Brain pericyte (primary cell): ENCODE measurements around the gene GALNT2.
A peak's percentile ranks its signal among the peaks of the same experiment; 100 is the strongest.

Source experiments
- DNase-seq: peaks from one replicate; pipeline ENCODE4 v3.0.0-alpha.2; 2012; ENCODE audit warnings: low read depth, low spot score

Gene GALNT2

DNA sequence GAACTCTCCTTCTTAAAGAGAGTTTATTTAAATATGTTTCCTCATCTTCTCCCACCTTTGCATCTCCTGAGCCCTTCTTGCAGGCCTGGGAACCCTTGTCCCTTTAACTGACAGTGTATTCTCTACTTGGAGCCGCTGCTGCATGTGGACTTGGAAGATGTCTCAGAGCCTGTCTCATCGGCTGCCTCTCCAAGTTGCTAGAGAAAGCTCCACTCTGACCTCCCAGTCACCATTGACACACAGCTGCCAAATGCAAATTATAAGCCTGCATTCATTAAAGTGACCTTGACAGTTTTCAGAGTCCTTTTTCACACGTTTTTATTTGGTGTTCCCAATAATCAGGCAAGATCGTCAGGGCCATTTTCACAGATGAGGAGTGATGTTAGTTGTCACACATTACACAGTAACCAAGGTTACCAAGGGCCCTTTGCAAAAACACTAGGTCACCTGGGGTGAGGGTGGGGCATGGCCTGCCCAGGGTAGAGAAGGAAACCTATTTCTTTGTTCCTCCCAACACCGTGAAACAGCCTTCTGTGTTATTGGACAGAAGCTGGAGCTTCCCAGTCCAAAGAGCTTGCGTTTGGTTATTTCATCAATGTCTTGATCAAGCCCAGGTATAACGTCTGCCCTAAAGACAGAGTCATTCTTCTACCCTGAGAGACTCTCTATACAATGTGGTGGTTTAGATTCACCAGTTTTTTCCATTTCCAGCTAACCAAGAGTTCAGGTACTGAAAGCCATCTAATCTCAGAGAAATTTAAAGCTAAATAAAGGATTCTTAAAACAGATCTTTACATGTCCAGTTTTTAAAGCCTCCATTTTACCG, 164.1 kb downstream of the GALNT2 start:
- DNase-seq: no peak

DNA sequence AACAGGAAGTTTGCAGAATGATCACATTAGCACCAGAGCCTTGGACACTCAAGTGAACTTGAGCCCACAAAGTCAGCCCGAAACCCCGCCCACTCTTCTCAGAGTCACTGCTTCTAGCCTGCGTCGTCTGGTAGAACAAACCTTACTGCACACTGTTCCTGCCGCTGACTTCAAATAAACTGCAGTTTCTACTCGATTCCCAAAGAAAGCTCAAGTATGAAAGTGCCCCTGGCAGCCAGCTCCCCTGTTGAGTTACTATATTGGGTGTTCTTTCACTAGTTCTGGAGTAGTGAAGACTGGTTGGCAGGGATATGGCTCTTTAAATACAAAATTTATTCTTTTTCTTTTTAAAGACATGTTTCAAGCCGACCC, 164.7 kb downstream of the GALNT2 start:
- DNase-seq: peak; percentile 45

DNA sequence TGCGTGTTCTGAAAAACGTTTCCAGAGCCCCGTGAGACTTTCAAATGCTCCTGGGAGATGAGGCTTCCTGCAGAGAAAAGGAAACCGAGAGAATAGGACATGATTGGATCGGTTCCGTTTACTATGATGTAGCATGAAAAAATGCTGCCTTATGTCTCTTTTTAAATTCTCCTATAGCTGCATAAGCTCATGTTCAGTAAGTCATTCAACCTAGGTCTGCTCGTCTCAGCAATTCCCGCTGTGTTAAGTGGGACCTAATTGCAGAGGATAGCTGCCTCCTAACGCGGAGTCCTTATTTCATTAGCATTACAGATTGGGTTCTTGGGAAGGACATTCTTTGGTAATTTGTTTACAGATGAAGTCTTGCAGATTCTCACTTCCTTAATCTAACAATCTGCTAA, 165.3 kb downstream of the GALNT2 start:
- no peak for DNase-seq

DNA sequence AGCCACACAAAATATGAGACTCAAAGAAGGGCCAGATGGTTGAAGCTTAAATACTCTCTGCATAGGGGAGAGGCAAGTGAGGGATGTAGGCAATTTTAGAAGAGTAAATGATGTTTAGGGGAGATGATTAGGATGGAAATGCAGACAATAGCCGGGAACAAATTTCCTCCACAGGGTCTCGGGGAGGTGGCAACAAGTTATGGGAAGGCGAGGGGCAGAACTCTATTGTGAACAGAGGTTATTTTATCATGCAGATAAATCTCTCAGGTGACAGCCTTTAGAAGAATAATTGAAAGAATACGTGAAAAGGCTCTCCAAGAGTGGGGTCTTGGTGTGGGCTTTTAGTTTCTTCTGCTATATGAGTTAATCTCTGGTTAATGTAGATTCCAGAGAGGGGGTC, 166.7 kb downstream of the GALNT2 start:
- no peak for DNase-seq

DNA sequence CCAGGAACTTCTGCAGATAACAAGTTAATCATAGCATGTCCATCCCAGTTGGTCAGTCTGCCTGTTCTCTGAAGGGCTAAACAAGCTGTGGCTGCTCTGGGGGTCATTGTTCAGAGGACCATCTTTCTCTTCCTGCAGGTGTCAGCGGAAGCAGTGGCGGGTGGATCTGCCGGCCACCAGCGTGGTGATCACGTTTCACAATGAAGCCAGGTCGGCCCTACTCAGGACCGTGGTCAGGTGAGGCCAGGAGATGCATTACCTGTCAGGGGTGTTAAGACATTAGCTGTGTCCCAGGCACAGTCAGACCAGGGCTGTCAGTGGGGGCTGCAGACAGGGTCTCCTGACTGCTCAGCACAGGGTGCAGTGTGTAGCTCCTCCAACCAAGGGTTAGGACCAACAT, 168.8 kb downstream of the GALNT2 start:
- no peak for DNase-seq

DNA sequence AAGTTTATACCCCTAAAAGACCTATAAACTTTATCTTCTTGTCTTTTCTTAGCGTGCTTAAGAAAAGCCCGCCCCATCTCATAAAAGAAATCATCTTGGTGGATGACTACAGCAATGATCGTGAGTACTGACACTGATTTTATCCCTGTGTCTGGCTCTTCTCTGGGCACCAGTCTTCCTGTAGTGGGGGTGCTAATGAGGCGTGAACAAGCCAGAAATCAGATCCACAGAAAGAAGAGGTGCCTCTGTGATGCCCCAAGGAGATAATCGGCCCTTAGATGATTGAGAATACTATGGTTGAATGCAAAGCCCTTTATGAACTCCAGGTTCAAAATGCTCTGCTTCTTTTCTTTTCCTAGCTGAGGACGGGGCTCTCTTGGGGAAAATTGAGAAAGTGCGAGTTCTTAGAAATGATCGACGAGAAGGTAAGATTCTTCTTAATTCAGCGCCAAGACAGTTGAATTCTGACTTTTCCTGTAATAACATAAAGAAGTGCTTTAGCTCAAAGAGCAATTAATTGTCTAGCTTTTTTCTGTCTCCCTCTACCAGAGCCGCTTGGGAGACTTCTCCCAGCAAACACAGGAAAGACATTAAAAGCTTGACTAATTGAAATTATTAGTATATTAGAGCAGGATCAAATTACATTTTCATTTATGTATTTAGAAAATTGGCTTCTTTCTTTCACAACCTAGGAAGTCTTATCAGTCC, 169.4 kb downstream of the GALNT2 start:
- no peak for DNase-seq

DNA sequence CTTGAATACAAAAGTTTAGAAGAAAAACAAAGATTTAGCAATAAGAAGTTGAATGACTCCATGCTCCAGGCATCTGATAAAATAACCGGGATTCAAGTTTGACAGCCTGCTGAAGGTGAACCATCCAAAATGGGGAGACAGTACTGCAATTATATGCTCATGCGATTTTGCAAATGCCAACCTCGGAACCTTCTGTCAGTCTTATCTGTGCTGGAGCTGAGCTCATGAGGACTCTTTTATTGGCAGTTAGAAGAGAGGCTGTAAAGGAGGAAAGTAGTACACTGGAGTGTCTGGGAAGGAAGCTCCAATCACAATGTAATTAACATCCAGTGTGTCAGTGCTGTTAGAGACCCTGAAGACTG, 170.0 kb downstream of the GALNT2 start:
- no peak for DNase-seq

DNA sequence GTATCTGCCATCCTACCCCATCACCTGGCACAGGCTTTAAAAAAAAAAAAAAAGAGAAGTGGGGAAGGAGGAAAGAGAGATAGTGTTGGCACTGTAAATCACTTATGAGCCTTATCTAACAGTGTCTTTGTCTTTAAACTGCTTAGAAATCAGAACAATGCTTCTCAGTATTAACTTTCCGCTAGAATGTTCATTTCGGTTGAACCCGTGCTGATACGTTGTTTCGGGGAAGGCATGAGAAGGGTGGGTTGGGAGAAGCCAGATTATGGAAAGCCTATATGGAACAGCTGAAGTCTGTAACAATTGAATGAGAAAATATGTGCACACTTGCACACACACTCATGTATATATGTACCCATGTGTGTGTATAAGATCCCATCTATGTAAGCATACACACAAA, 170.8 kb downstream of the GALNT2 start:
- DNase-seq: no peak

DNA sequence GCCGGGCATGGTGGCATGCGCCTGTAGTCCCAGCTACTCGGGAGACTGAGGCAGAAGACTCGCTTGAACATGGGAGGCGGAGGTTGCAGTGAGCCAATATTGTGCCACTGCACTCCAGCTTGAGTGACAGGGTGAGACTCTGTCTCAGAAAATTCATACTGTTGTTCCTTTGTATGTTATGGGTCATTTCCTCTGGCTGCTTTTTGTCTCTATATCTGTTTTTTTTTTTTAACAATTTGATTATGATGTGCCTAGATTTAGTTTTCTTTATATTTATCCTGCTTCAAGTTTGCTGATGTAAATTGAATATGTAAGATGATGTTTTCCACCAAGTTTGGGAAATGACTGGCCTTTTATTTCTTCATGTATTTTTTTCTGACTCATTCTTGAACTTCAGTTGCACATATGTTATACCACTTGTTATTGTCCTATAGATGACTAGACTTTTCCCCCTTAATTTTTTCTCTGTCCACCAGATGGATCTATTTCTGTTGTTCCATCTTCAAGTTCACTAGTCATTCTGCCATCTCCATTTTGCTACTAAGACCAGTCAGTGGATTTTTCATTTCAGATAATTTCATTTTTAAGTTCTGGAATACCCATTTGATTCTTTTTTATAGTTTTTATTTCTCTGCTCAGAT, 173.5 kb downstream of the GALNT2 start:
- DNase-seq: no peak

DNA sequence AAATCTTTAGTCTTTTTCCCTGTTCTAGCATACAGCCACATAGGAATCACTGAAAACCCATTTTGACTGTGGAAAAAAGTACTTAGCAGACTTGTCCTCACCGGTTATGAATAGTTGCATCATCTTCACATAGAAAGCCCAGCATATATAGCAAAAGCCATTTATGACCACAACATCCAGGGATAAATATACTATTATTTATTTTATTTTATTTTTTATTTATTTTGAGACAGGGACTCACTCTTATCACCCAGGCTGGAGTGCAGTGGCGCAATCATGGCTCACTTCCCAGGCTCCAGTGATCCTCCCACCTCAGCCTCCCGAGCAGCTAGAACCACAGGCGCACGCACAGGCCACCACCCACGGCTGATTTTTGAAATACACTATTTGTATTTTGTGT, 175.3 kb downstream of the GALNT2 start:
- no peak for DNase-seq

DNA sequence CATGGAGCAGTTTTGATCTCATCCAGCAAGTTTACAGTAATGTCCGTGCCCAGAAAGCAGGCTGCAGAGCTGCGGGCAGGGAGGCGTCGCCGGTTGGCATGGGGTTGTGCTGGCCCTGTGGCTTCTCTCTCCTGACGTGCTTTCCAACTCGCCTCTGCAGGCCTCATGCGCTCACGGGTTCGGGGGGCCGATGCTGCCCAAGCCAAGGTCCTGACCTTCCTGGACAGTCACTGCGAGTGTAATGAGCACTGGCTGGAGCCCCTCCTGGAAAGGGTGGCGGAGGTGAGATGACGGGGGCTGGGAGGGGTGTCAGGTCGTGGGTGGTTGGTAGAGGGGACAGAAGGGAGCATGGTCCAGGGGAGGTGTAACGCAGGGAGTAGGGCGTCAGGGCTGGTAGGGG, 176.1 kb downstream of the GALNT2 start:
- no peak for DNase-seq

DNA sequence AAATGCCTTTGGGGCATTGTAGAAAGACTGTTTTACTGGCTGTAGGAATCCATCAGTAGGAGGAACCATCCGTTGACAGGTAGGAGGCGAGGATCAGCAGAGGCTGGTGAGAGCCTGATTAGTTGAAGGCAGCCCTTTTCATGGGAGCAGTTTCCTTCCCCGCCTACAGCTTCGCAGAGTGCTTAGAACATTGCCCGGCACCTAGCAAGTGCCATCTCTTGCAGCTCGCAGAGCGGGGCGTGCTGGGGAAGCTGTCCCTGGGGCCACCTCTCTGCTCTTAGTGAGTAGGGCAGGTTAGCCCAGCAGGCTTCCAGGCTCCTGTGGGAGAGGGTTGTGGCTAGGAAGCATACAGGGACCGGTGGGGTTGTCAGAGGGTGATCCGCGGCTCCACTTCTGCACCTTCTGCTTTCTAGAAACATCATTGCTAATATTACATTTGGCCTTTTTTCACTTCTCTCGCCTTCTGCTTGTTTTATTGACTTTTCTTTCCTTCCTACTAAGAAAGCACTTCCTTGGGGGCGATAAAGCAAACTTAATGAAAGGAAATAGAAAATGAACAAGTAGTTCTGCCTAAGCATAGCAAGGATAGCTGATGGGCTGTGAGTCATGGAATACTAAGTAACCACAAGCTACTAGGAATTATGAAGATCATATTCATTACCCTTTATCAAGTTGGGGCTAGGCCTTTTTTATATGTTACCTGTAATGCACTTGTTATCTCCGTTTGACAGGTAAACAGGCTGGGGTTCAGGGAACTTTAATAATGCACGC, 176.7 kb downstream of the GALNT2 start:
- DNase-seq: no peak

DNA sequence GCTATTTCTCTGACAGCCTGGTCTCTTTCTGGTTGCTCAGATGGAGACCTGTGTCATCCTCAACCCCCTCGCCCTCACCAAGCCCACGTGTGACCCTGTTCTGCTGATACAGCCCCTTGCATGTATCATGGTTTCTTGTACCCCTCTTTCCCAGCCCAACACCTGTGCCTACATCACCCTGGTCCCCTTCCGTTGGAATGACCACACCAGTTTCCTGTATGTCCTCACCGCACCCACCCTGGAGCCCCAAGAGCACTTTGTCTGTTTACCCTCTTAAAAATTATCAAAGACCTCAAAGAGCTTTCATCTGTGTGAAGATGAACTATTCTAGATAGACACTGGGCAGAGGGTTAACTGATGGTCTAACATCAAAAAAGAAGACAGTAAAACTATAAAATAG, 179.5 kb downstream of the GALNT2 start:
- no peak for DNase-seq

DNA sequence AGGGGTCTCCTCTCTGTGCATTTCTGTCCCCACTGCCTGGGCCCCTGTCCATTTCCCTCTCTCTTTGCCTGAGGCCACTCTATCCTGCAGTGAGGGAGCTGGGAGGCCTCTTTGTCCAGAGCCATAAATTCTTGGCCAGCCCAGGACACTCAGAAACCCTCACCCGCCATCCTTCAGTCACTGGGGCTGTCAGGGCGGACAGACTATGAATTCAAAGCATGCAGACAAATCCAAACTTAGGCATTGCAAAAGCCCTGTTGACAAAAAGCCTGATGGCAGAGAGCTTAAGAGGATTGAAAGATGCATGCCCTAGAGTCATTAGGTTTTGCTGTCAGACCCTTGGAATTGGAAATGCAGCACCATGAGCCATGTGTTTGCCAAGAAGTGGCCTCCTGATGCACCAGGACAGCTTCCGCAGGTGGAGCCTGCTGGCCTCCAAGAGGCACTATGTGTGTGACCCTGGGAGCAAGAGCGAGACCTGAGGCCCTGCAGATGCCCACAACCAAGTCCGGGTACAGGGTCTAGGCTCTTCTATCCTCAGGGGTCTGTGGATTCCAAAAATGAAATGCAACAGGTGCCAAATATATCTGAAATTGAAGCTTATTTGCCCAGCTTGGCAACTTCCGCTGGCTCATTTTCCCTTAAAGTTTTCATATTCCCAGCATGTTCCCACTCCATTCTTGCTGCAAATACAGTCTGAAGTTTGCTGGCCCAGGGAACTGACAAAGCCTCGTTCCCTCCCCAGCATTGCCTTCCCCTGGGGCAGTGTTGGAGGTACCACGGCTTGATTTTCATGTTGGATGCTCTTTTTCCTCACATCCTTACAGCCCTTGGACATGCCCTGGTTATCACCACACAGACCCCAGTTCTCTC, 181.2 kb downstream of the GALNT2 start:
- no peak for DNase-seq

DNA sequence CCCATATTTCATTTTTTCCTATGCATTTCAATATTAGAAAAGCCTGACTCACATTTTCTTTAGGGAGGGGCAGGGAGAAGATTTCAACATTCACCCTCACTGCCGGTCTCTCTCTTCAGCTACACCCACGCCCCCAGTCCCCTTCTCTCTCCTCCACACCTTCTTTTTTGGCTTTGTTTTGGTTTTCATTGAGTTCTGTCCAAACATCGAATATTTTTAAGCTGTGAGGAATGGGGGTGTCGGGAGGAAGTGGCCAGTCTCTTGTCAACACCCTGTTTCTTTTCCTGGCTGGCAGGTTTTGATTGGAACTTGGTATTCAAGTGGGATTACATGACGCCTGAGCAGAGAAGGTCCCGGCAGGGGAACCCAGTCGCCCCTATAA, 181.8 kb downstream of the GALNT2 start:
- no peak for DNase-seq

DNA sequence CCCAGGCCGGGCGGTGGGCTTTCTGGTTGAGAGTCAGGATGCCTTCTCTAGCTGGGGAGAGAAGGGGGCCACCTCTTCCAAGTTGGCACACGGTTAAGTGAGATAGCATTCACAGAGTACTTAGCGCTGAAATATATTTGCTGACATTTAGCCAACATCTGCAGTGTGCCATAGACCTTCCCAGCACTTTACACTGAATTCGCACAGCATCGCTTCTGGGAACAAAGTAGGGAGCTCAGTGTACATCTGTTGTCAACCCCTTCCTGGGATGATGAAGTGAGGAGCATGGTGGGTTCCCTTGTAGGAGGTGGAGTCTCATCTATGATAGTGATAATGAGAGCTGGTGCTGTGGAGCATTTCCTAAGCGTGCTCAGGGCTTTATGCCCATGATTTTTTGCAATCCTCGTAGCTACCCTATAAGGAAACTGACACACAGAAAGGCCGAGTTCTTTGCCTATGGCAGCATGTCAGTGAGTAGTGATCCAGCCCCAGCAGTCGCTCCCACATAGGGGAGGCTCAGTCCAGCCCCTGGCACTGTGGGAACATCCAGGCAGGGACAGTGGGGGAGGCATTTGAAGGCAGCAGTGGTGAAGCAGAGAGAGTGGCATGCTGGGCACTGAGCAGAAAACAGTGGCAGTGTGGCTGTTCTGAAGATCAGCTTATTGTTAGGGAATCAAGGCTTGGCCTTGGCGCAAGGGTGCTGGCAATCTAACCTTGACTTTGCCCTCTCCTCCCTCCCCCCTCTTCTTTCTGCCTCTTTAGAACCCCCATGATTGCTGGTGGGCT, 182.8 kb downstream of the GALNT2 start:
- no peak for DNase-seq

DNA sequence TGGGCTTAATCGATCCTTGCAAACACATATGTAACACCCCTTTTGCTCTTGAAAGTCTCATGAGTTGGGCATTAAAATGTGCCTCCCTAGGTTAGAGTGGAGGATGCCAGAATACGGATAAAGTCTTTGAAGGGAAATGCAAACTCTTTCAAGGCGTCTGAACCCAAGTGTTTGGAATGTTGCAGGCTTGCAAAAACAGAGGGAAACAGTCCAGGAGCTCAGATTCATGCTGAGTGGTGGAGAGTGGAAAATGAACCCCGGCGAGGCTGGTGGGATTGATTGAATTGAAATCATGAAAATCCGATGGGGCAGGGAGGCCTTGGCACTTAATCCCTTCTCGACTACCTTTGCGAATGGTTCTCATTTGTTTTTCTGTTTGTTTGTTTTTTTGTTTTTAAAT, 183.6 kb downstream of the GALNT2 start:
- no peak for DNase-seq

DNA sequence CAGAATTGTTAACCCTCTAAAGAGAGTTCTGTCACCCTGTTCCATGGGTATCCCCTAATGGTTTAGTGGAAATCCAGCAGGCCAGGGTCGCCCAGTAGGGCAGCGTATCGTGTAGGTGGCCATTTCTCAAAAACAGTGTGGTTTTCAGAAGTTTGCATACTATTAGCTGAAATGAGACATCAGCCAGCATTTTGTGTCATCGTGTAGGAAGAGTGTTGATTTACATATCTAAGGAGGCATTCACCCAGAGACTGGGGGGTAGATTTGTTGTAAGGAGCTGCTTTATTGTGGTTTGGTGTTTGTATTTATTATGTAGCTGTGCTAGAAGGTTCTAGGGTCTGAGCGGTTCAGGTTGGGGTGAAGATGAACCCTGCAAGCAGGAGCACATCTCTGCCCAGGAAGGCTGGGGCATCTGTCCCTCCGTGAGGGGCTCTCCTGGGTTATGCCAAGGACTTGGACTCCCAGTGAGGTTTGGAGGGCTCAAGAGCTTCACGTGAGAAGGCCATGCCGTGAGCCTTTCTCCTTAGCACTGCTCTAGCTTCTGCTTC, 184.7 kb downstream of the GALNT2 start:
- DNase-seq: no peak

DNA sequence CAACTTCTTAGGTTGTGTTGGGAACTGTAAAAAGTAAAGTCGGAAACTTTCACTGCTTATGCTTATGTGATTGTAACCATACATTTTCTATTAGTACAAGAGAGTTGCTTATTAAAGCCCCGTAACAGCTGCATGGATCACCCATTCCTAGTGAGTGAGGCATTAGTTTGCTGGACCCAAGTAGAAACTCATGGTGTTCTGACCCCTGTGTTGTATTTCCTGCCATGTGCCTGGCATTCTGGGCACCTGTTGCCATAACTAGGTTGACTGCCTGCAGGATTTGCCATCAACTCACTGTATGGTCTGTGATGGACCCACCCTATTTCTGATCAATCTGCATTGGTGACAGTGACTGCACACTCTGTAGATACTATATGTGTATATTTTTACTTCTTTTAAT, 186.1 kb downstream of the GALNT2 start:
- DNase-seq: no peak

DNA sequence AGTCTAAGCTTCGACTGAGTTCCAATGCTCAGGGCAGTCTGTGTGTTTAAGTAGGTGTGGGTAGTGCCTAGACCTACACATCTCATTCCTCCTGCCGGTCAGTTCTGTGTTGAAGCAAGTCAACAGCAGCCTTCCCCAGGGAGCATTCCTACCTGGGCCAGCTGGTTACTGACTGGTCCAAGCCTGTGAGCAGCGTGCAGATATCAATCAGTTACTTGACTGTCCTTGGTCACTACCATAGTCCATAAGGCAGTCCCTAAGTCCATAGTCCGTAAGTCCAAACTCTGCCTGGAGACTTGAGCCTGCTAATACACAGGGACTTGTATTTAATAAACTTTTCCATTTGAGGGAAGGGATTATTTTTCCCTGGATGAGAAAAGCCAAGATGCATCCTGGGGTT, 187.2 kb downstream of the GALNT2 start:
- no peak for DNase-seq
